Activated CD4-positive, alpha-beta T cell treated with anti-CD3 and anti-CD28 coated beads, Interleukin-2, amount 50 U/mL, for 48 hours (primary cell): ENCODE results near the gene TXNDC11.
"Not testable (repeated sequence)": the region's sequence is repeated elsewhere in the genome, so short reads cannot be mapped to it uniquely, and the experiment has no call there.

Experiments
- DNase-seq, 2 experiments: peaks; one replicate each; pipeline ENCODE4 v3.0.0-alpha.2; 2020

Gene TXNDC11, protein sequence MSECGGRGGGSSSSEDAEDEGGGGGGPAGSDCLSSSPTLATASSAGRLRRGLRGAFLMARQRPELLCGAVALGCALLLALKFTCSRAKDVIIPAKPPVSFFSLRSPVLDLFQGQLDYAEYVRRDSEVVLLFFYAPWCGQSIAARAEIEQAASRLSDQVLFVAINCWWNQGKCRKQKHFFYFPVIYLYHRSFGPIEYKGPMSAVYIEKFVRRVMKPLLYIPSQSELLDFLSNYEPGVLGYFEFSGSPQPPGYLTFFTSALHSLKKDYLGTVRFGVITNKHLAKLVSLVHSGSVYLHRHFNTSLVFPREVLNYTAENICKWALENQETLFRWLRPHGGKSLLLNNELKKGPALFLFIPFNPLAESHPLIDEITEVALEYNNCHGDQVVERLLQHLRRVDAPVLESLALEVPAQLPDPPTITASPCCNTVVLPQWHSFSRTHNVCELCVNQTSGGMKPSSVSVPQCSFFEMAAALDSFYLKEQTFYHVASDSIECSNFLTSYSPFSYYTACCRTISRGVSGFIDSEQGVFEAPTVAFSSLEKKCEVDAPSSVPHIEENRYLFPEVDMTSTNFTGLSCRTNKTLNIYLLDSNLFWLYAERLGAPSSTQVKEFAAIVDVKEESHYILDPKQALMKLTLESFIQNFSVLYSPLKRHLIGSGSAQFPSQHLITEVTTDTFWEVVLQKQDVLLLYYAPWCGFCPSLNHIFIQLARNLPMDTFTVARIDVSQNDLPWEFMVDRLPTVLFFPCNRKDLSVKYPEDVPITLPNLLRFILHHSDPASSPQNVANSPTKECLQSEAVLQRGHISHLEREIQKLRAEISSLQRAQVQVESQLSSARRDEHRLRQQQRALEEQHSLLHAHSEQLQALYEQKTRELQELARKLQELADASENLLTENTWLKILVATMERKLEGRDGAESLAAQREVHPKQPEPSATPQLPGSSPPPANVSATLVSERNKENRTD

DNA sequence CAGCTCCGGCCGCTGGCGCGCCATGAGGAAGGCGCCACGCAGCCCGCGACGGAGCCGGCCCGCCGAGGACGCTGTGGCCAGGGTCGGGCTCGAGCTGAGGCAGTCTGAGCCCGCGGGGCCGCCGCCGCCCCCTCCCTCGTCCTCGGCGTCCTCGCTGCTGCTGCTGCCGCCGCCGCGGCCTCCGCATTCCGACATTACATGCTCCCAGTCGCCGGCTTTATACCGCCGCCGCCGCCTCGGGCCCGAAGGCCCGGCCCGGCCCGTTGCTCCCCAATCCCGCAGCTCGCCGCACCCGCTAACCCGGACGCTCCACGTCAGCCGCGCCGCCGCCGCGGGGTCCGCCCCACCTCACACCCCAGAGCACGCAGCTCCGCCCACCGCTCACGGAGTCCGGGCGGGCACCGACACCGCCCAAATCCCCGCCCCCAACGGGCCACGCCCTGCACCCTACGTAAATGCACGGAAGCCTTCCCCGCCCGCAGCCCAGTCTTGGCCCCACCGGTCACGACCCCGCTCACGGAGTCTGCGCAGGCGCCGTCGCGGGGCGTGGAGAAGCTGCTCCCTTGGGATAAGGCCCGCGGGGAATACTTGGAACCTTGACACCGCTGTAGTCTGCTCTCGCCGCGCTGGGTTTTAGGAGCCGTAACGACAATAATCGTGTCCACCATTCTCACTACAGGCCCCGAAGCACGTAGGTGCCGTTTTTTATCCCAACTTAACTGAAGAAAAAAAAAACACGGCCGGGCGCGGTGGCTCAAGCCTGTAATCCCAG, at the start of gene TXNDC11:
TXNDC11 (minus strand) TSS at position 322 of the 772 bp plus-strand sequence; CDS start at position 195, 127 bp downstream.
- DNase-seq = peak; percentile 100

DNA sequence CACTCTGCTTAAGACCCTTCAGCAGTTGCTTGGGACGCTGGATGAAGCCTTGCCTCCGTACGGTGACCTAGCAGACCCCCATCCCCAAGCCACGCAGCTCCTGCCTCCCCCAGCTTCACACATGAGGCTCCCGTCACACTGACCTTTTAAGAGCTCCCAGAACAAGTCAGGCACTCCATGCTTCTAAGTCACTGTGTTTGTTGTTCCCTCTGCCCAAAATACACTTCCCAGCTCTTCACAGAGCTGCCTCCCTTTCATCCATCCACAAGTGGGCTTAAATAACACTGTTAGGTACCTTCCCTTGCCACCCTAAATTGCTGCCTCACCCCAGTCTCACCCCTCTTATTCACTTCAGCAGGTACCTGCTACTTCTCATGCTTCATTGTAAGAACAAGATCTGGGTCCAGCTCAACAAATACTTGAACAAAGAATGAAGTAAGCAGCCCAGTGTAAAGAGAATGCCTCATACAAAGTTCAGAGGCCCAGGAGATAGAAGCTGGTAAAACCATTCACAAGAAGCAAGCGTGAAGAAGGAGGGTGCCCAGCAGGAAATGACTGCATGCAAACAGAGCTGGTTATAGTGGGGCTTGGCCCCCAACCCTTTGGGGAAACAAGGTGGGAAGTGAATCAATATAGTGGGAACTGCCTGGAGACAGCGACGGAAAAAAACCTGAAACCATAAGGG, 48.6 kb upstream of the TXNDC11 start:
- DNase-seq = no peak

GRCh38 chr16:11788914-11789313, 46.3 kb upstream of the TXNDC11 start:
- DNase-seq = no peak

DNA sequence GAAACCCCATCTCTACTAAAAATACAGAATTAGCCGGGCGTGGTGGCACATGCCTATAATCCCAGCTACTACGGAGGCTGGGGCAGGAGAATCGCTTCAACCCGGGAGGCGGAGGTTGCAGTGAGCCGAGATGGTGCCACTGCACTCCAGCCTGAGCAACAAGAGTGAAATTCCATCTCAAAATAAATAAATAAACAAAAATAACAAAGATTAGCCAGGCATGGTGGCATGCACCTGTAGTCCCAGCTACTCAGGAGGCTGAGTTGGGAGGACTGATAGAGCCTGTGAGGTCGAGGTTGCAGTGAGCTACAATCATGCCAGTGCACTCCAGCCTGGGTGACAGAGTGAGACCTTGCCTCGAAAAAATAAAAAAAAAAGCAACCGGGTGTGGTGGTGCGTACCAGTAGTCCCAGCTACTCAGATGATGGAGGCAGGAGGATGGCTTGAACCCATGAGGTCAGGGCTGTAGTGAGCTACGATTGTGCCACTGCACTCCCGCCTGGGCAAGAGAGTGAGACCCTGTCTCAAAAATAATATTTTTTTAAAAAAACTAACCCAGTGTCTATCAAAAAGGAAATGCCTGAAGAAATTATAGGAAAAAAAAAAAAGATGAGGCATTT, 42.4 kb upstream of the TXNDC11 start:
- DNase-seq = not testable (repeated sequence)

DNA sequence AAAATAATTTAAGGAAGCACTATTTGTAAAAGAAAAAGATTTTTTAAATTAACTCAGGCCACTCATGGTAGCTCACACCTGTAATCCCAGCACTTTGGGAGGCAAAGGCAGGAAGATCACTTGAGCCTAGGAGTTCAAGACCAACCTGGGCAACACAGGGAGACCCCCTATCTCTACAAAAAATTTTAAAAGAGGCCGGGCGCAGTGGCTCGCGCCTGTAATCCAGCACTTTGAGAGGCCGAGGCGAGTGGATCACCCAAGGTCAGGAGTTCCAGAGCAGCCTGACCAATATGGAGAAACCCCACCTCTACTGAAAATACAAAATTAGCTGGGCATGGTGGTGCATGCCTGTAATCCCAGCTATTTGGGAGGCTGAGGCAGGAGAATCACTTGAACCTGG, 41.7 kb upstream of the TXNDC11 start:
- not testable (repeated sequence) for DNase-seq

GRCh38 chr16:11784038-11784369, 41.3 kb upstream of the TXNDC11 start:
- DNase-seq = no peak

DNA sequence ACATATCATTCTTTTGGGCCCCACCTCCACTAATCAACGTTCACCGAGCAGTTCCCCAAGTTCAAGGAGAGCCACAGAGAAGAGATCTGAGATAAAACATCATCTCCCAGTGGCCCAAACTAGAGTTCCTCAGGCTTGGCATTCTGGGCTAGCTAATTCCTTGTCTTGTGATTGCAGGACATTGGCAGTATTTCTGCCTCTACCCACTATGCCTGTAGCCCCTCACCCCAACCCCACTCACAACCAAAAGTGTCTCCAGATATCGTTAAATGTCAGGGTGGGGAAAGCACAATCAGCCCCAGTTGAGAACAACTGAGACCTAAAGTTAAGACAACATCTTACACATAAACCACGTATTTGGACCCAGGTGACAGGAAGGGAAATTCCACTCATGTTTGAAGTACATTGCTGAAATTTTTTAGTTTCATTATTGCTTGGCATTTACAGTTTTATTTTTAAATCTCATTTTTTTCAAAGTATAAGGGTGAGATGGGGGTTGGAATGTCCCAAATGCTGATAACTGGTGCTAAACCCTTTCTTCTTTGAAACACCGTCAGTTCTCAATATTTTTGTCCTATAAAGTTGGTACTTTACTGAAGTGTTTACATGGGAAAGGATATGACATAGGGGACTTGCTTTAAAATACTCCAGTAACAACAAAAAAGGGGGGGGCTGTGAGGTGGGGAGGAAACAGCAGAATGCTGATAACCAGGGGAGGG, 40.8 kb upstream of the TXNDC11 start:
- DNase-seq = peak in 1 of 2 experiments; percentile 44

- DNase-seq = no peak
Observed at GRCh38 chr16:11781773-11782172, 39.1 kb upstream of the TXNDC11 start.

DNA sequence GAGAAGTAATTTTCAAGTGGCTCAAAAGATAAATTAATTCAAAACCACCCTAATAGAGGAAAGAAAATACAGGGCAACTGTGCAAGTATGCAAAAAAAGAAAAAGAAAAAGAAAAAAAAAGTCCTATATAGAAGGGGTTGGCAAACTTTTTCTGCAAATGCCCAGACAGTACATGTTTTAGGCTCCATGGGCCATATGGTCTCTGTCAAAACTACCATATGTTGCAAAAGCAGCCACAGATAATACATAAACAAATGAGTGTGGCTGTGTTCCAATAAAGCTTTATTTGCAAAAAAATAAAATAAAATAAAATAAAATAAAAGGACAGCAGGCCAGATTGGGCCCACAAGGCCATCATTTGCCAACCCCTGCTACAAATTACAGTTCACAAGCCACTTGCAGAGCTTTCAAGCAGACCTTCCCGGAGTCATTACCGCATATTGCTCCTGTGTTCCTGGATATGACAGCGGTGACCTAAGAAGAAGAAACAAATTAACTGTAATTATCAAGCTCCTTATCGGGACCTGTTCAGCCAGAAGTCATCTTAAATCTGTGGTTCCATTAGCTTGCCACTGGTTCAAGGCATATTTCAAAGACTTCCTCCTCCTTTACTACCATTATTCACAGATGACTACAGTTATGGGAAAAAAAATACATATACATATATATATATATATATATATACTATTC, 38.5 kb upstream of the TXNDC11 start:
- DNase-seq = no peak

DNA sequence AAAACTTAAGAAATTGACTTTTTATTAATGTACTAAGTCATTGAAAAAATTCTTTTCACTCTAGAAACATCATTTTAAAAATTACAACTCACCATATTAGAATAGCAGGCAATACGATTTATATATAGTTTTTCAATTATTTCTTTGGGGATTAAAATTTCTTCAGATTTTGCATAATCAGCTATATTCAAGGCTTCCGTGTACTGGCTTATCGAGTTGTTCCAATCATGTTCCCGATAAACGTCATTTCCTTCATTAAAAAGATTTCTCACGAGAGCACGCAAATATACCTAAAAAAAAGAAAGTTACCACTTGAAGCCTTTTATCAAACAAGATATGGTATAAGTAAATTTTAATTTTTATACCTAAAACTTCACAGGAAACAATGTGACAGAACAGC, 36.4 kb upstream of the TXNDC11 start:
- DNase-seq = no peak

GRCh38 chr16:11774065-11774626, 31.5 kb upstream of the TXNDC11 start:
- no peak for DNase-seq

DNA sequence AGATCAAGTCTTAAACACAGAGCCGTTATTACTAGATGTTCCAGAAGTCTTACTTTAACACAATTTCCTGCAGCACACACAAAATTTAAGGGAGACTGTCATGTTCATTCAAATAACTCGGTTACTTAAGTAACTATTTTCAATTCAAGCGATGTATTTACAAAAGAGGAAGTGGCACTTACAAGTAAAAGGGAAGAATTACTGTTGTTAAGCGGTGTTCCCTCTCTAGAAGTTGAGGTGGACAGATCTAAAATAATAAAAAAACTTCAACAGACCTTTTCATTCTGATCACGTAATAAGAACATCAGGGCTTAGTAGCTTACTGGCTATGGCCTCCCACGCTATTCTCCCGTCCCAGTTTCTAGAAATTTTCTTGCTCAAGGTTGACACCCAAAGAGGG, 26.2 kb upstream of the TXNDC11 start:
- no peak for DNase-seq

DNA sequence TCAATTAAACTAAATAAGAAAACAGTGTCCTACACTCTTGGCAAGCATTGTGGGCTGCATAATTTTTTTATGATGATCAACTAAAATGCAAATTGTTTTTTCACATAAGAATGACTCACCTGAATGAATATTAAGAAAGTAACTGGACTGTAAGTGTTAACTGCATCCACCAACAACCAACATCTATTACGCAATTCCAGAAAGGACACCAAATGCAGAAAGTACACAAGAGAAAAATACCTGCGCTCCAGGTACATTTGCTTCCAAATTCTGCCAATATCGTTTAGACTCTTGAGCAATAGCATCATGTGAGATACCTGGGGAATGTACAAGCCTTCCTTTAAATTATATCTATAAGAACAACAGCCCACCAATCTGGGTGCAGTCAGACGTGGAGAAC, 19.8 kb upstream of the TXNDC11 start:
- no peak for DNase-seq

GRCh38 chr16:11759997-11760396, 17.3 kb upstream of the TXNDC11 start:
- no peak for DNase-seq

DNA sequence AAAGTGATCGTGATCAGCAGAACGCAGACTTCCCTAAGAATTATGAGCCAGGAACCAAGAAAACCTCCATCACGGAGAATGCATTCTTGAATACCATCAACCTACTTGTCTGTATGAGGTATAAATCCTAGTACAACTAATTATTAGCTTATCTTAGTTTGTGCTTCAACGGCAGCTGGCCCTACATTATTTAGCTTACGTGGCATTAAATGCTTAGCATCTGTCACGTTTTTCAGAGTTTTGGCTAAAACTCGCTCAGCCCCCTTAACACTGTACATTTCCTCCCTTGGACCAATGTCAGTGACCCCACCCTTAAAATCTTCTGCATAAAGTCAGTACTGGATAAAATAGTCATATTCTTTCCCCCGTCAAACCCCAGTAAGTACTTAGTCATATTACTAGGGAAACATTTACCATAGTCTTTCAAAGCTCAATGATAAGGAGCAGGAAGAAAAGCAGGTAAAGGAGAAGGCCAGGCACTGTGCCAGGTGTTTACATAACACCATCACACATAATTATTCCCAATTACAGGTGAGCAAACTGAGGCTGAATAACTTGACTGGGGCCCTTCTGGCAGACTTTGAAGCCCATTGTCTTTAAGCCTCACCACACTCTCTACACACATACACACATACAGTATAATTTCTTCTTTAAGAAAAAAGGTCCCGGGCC, 16.6 kb upstream of the TXNDC11 start:
- DNase-seq = no peak

DNA sequence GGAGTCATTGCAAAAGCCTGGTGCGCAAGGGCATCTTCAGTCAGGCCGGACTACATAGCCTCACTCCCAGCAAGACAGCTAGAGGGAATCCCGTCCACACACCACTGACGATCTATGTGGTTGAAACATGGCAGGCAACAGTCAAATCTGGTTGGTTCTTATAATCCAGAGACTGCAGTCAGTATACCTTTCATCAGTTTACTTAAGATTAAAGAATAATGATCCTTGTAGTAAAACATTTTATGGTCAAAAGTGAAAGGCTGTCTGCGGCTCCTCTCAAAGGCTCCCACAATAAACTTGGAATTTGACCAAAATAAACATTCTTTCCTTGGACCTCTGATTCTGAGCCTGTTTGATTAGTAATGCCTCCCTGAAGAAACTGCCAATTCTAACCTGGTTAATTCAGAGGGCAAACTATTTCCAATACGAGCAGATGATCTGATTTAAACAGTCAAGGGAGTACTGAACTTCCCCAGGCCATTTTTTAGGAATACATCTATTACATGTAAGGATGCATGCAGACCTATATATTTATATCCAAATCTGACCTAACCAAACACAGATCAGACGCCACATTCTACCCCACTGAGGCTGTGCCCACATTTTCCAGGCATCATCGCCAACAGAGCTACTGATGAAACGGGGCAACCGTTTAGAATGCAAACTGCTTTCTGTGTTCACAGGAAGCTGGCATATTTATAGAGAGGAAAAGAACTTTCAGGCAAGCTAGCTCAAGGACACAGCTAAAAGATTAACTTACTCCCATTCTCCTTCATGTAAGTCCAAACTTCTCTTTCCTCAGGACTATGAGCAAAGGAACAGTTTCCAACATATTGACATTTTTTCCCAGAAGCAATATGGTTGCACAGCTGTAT, 15.3 kb upstream of the TXNDC11 start:
- DNase-seq = no peak

DNA sequence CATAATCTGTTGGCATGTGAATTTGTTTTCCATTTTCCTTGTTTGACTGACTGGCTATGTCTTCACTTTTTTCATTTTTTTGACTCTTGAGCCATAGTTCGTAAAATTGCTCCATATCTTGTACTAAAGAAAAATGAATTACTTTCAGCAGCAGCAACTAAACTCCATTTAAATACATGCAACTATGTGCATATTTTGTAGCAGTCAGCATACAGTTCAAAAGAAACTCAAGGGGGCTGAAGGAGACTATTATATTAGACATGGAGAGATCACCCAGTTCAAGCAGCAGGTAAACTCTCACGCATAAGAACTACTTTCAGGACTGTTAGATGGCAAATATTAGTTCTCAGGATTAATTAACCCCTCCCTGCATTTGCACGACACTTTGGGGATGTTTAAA, 13.6 kb upstream of the TXNDC11 start:
- no peak for DNase-seq

DNA sequence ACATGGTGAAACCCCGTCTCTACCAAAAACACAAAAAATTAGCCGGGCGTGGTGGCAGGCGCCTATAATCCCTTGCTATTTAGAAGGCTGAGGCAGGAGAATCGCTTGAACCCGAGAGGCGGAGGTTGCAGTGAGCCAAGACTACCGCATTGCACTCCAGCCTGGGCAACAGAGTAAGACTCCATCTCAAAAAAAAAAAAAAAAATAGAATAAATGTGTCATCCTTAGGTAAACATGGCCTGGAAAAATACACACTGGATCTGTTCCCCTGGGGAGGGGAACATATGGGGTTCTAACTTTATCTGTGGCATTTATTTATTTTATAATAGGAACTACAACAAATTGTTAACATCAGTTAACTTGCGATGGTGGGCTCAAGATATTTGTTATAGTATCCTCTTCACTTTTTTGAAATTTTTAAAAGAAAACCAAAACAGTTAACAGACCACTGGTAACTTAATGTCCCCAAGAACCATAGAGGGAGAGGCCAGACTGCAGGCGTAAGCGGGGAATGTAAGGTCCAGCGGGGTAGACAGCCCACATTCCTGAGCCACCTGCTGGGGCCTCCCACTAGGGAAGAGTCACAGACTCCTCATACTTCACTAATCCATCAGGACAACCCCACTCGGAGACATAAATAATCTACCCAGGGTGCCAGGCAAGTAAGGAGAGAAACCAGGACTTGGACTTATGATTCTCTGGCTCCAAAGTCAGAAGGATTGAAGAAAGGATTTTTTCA, 12.5 kb upstream of the TXNDC11 start:
- DNase-seq = no peak
